ENCODE measurements around the gene MCM3AP. TPM values are rescaled to one million over a fixed set of nuclear protein-coding genes. Genes with fewer than 3 reads are reported as not detected.
A peak's percentile ranks its signal among the peaks of the same experiment; 100 is the strongest.

The MCM3AP gene
- total RNA-seq, 1 donor: 64.8 TPM

- Histone ChIP-seq H3K79me2 (ENCODE audit: insufficient read depth, low read length) (peaks cover 63% of the 10 kb centered on the region), H3K27me3 (ENCODE audit: insufficient read depth, low read length) (no peaks in the 10 kb centered on the region), H4K20me1 (ENCODE audit: insufficient read depth, low read length) (no peaks in the 10 kb centered on the region), H3K4me3 (ENCODE audit: insufficient read depth, low read length) (no peak overlapping the region), H3K36me3 (ENCODE audit: insufficient read depth, low read length) (peaks cover 23% of the 10 kb centered on the region), H2AFZ (ENCODE audit: low read length) (no peak overlapping the region), H3K9me3 (ENCODE audit: low read depth, low read length) (no peaks in the 10 kb centered on the region), H3K27ac (ENCODE audit: low read depth, low read length) (no peak overlapping the region), H3K4me2 (ENCODE audit: insufficient read depth, low read length) (no peak overlapping the region), H3K4me1 (ENCODE audit: insufficient read depth, low read length) (peaks cover 16% of the 10 kb centered on the region)
- no peak for TF ChIP-seq CTCF (IDR thresholded peaks at IDR 0.05; ENCODE audit: extremely low read depth, low read depth, low read length)
- no peak for DNase-seq (ENCODE audit: insufficient read length, low spot score, missing footprints)
Measured at GRCh38 chr21:46327711-46328110, 42.3 kb upstream of the MCM3AP start.

DNA sequence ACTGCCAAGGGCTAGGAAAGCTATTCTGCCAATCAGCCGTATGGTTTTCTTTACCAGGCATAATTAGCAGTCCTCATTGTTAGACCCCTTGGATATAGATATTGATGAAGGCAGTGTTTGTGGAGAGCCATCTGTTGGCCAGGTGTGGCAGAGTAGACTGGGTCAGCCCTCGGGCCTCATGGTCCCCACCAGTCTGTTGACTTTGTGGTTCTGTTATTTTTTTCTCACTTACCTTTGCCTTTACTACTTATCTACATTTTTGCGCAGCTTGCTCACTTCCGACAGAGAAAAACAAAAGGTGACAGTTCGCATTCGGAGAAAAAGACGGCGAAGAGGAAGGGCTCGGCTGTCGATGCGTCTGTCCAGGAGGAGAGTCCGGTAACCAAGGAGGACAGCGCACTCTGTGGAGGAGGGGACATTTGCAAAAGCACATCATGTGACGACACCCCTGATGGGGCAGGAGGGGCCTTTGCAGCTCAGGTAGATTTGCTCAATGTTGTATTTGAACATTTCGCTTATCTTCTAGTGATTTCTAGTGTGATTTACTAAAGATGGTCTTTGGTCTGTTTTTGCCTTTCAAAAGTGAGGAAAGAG is 40.8 kb upstream of the MCM3AP start:
- Histone ChIP-seq H3K4me3 (ENCODE audit: insufficient read depth, low read length) (no peak overlapping the region), H3K27me3 (ENCODE audit: insufficient read depth, low read length) (no peaks in the 10 kb centered on the region), H3K27ac (ENCODE audit: low read depth, low read length) (no peak overlapping the region), H3K9me3 (ENCODE audit: low read depth, low read length) (no peaks in the 10 kb centered on the region), H2AFZ (ENCODE audit: low read length) (no peak overlapping the region), H3K4me2 (ENCODE audit: insufficient read depth, low read length) (no peak overlapping the region), H3K36me3 (ENCODE audit: insufficient read depth, low read length) (peaks cover 20% of the 10 kb centered on the region), H3K4me1 (ENCODE audit: insufficient read depth, low read length) (peaks cover 22% of the 10 kb centered on the region), H3K79me2 (ENCODE audit: insufficient read depth, low read length) (peaks cover 75% of the 10 kb centered on the region), H4K20me1 (ENCODE audit: insufficient read depth, low read length) (peaks cover 3% of the 10 kb centered on the region)
- peak; percentile 52 for DNase-seq (ENCODE audit: insufficient read length, low spot score, missing footprints)
- no peak for TF ChIP-seq CTCF (IDR thresholded peaks at IDR 0.05; ENCODE audit: extremely low read depth, low read depth, low read length)

GRCh38 chr21:46325073-46325912 is 39.9 kb upstream of the MCM3AP start:
- no peaks in the 10 kb centered on the region for H3K9me3 ChIP-seq (ENCODE audit: low read depth, low read length)
- no peak for TF ChIP-seq CTCF (IDR thresholded peaks at IDR 0.05; ENCODE audit: extremely low read depth, low read depth, low read length)
- H3K4me3 ChIP-seq (ENCODE audit: insufficient read depth, low read length): peak overlapping the region; percentile 97
- peaks cover 15% of the 10 kb centered on the region for H3K36me3 ChIP-seq (ENCODE audit: insufficient read depth, low read length)
- peak overlapping the region; percentile 15 for H3K27ac ChIP-seq (ENCODE audit: low read depth, low read length)
- H3K27me3 ChIP-seq (ENCODE audit: insufficient read depth, low read length): no peaks in the 10 kb centered on the region
- H4K20me1 ChIP-seq (ENCODE audit: insufficient read depth, low read length): peaks cover 3% of the 10 kb centered on the region
- H3K4me1 ChIP-seq (ENCODE audit: insufficient read depth, low read length): peaks cover 23% of the 10 kb centered on the region
- DNase-seq (ENCODE audit: insufficient read length, low spot score, missing footprints): peak; percentile 91
- peak overlapping the region; percentile 93 for H3K4me2 ChIP-seq (ENCODE audit: insufficient read depth, low read length)
- H2AFZ ChIP-seq (ENCODE audit: low read length): peak overlapping the region; percentile 65
- H3K79me2 ChIP-seq (ENCODE audit: insufficient read depth, low read length): peaks cover 75% of the 10 kb centered on the region
